Chondrocyte (in vitro differentiated cells): ENCODE data around the gene SNN. TPM values are rescaled to one million over a fixed set of nuclear protein-coding genes. Genes with fewer than 3 reads are reported as not detected.

Experiments used
- DNase-seq: peaks from one replicate; pipeline ENCODE4 v3.0.0; 2021; ENCODE audit warnings: mixed read lengths, low spot score
- H3K27ac Mint-ChIP-seq: one replicate; pipeline ENCODE4 v1.8.0; 2021; ENCODE audit warnings: mild to moderate bottlenecking, moderate library complexity, mixed read lengths; ENCODE audit not compliant: unreplicated experiment
- H3K27me3 Mint-ChIP-seq: 2 replicates; pipeline ENCODE4 v1.8.0; 2021; ENCODE audit warnings: low read depth, mixed read lengths
- H3K36me3 Mint-ChIP-seq: 2 replicates; pipeline ENCODE4 v1.8.0; 2021; ENCODE audit warnings: low read depth, mixed read lengths
- H3K4me1 Mint-ChIP-seq: 2 replicates; pipeline ENCODE4 v1.8.0; 2021; ENCODE audit warnings: low read depth, mild to moderate bottlenecking, mixed read lengths
- H3K4me3 Mint-ChIP-seq: one replicate; pipeline ENCODE4 v1.8.0; 2021; ENCODE audit warnings: mild to moderate bottlenecking, moderate library complexity, mixed read lengths; ENCODE audit not compliant: unreplicated experiment
- H3K9me3 Mint-ChIP-seq: 2 replicates; pipeline ENCODE4 v1.8.0; 2021; ENCODE audit warnings: low read depth, mixed read lengths
- total RNA-seq: library from RNA; stranded (reverse); gene quantifications from 3 replicates; pipeline ENCODE4 v1.2.1, GENCODE V29; 2021
- TF ChIP-seq, protein P1 (sequence below): fragments of 200-600 bp; sonication (generic); IDR thresholded peaks from 2 replicates; pipeline ENCODE4 v1.5.0; 2021; ENCODE audit warnings: antibody characterized with exemption, mild to moderate bottlenecking, moderate library complexity

The SNN gene
- total RNA-seq, 1 donor from 2014 or later = 15.3 TPM

DNA sequence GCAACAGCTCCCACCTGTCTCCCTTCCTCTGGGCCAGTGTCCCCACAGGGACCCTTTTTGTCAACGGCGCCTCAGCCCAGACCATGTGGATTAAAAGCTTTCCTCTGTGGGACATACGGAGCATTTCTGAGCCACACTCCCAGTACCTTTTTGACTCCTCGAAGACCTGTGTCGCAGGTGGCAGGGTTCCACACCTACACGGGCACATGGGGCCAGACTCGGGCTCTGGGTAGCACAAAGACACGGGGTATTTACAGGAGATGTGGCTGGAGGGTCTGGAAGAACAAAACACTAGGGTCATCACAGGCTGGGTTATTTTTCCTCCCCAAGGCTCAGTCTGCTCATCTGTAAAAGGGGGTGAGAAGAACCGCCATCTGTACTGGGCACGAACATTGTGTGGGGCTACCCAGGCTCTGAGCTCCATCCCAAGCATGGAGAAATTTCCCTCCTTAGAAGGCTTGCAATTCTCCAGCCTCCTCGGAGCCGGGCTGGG is 32.5 kb upstream of the SNN start:
- Mint-ChIP-seq H3K4me1 (peaks cover 50% of the 10 kb centered on the region), H3K27ac (no peak overlapping the region), H3K9me3 (no peaks in the 10 kb centered on the region), H3K27me3 (no peaks in the 10 kb centered on the region), H3K36me3 (no peaks in the 10 kb centered on the region), H3K4me3 (no peak overlapping the region)
- TF ChIP-seq, protein P1, sequence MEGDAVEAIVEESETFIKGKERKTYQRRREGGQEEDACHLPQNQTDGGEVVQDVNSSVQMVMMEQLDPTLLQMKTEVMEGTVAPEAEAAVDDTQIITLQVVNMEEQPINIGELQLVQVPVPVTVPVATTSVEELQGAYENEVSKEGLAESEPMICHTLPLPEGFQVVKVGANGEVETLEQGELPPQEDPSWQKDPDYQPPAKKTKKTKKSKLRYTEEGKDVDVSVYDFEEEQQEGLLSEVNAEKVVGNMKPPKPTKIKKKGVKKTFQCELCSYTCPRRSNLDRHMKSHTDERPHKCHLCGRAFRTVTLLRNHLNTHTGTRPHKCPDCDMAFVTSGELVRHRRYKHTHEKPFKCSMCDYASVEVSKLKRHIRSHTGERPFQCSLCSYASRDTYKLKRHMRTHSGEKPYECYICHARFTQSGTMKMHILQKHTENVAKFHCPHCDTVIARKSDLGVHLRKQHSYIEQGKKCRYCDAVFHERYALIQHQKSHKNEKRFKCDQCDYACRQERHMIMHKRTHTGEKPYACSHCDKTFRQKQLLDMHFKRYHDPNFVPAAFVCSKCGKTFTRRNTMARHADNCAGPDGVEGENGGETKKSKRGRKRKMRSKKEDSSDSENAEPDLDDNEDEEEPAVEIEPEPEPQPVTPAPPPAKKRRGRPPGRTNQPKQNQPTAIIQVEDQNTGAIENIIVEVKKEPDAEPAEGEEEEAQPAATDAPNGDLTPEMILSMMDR = no peak
- no peak for DNase-seq

- no peak overlapping the region for H3K27ac Mint-ChIP-seq
Measured at GRCh38 chr16:11636172-11636721, 32.0 kb upstream of the SNN start.

GRCh38 chr16:11637320-11637719 is 30.9 kb upstream of the SNN start:
- TF ChIP-seq, protein P1 = no peak
- Mint-ChIP-seq H3K4me1 (peaks cover 43% of the 10 kb centered on the region), H3K4me3 (no peak overlapping the region), H3K27me3 (no peaks in the 10 kb centered on the region), H3K9me3 (no peaks in the 10 kb centered on the region), H3K27ac (peak overlapping the region; percentile 22), H3K36me3 (no peaks in the 10 kb centered on the region)
- no peak for DNase-seq

More at GRCh38 chr16:11636172-11636721, 32.0 kb upstream of the SNN start:
- no peak overlapping the region for H3K4me3 Mint-ChIP-seq
- no peak for DNase-seq
- H3K4me1 Mint-ChIP-seq = peaks cover 50% of the 10 kb centered on the region
- no peaks in the 10 kb centered on the region for H3K27me3 Mint-ChIP-seq
- no peaks in the 10 kb centered on the region for H3K36me3 Mint-ChIP-seq
- TF ChIP-seq, protein P1 = no peak
- no peaks in the 10 kb centered on the region for H3K9me3 Mint-ChIP-seq

DNA sequence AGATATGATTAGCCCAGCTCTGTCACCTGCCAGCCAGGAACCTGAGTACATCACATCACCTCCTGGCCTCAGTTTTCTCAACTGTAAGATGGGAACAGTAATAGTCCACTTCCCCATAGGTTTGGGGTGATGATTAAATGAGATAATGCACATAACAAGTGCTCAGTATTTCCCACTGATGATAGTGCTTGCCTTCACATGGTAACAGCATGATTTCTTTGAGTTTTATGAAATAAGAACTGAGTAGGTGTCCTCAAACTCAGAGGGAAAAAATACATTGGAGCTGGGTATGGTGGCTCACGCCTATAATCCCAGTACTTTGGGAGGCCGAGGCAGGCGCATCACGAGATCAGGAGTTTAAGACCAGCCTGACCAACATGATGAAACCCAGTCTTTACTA is 30.1 kb upstream of the SNN start:
- peaks cover 35% of the 10 kb centered on the region for H3K4me1 Mint-ChIP-seq
- no peaks in the 10 kb centered on the region for H3K9me3 Mint-ChIP-seq
- H3K27me3 Mint-ChIP-seq = no peaks in the 10 kb centered on the region
- TF ChIP-seq, protein P1 = no peak
- H3K27ac Mint-ChIP-seq = no peak overlapping the region
- H3K36me3 Mint-ChIP-seq = no peaks in the 10 kb centered on the region
- no peak for DNase-seq
- H3K4me3 Mint-ChIP-seq = no peak overlapping the region

DNA sequence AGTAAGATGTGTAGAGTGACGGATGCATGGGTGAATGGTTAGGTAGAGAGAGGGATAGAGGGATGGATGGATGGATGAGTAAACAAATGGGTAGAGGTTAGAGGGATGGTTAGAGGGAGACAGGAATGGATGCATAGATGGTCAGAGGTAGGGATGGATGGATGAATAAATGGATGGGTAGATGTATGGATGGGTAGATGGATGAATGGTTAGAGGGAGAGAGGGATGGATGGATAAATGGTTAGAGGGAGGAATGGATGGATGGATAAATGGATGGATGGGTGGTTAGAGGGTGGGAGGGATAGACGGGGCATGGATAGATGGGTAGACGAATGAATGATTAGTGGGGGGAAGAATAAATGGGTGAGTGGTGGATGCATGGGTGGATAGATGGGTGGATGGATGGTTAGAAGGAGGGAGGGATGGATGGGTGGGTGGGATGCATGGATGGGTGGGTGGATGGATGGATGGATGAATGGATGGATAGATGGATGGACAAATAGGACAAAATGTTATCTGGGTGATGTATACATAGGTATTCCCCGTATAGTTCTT is 29.2 kb upstream of the SNN start:
- Mint-ChIP-seq H3K27me3 (peaks cover 3% of the 10 kb centered on the region), H3K27ac (peak overlapping the region; percentile 36), H3K4me1 (peaks cover 25% of the 10 kb centered on the region), H3K4me3 (no peak overlapping the region), H3K9me3 (no peaks in the 10 kb centered on the region), H3K36me3 (no peaks in the 10 kb centered on the region)
- no peak for DNase-seq
- TF ChIP-seq, protein P1 = no peak
